ENCODE results near the gene LRRC8E. TPM values are rescaled to one million over a fixed set of nuclear protein-coding genes. Genes with fewer than 3 reads are reported as not detected.

Gene LRRC8E
- total and polyA plus RNA-seq, 10 of the 15 experiments (the other 5 are each of a cell fraction or from before 2014, with no cell fraction given) = 0.04 to 0.32 (median 0.25) TPM; not detected in 7

GRCh38 chr19:7901337-7901736 is 13.0 kb downstream of the LRRC8E start:
- 84% methylated on average over 7 of the region's 7 CpGs for WGBS (ENCODE audit: insufficient coverage, insufficient replicate concordance, low lambda C conversion rate, missing lambda C conversion rate)
- ChIA-PET CTCF (interaction anchor here (0.6 to 3.3 kb wide), 6 partner anchors 11 to 39 kb away, joined by 3 to 8 read pairs (median 3); partner anchors contain the start of gene SNAPC2), POLR2A (interaction anchor here (0.7 kb wide), 1 partner anchor 101 kb away, joined by 3 read pairs; no protein-coding TSS in a partner anchor), SMC1A (ENCODE audit: uncharacterized antibody, unreplicated experiment) (no interaction called here), RAD21 (ENCODE audit: unreplicated experiment) (interaction anchor here (1.2 to 1.9 kb wide), 2 partner anchors 20 to 333 kb away, joined by 3 to 4 read pairs; no protein-coding TSS in a partner anchor)
- peaks cover 14% of the 10 kb centered on the region for H3K4me1 ChIP-seq (ENCODE audit: control insufficient read depth, insufficient read depth, low read length)
- FAIRE-seq (no peak), ATAC-seq (no peak), DNase-seq (ENCODE audit: low read depth, low spot score) (no peak)
- in situ Hi-C loops (cut with MboI) = no loop called here
- no TSS peak for BruUV-seq (replicated peaks)
- no peaks in the 10 kb centered on the region for H3K27me3 ChIP-seq (replicated peaks in 1 of 2; ENCODE audit: control insufficient read depth in 2 of 2, insufficient read depth in 2 of 2, low read length in 1 of 2)
- no peak overlapping the region for H3K4me2 ChIP-seq (ENCODE audit: control insufficient read depth, insufficient read depth)
- H3K79me2 ChIP-seq (ENCODE audit: control insufficient read depth, insufficient read depth, low read length) = peaks cover 31% of the 10 kb centered on the region
- peaks cover 9% of the 10 kb centered on the region; the same call in 1 of the 2 replicates for H4K20me1 ChIP-seq (ENCODE audit: control insufficient read depth, insufficient read depth)
- TF ChIP-seq KAT2A (conservative IDR thresholded peaks at IDR 0.05; ENCODE audit: control insufficient read depth, low read depth, low read length) (no peak), SMC3 (IDR thresholded peaks at IDR 0.05; ENCODE audit: borderline replicate concordance, low read length) (no peak), JUNB (IDR thresholded peaks at IDR 0.05) (no peak), ATF7 (IDR thresholded peaks at IDR 0.05; ENCODE audit: low read depth) (no peak), KLF5 (IDR thresholded peaks at IDR 0.05; ENCODE audit: partially characterized antibody) (no peak), SUZ12 (IDR thresholded peaks at IDR 0.05; ENCODE audit: unreplicated experiment) (no peak), SMAD5 (IDR thresholded peaks at IDR 0.05; ENCODE audit: low read depth) (no peak), CHD2 (IDR thresholded peaks at IDR 0.05; ENCODE audit: borderline replicate concordance, low read depth, low read length) (no peak)
- no peak overlapping the region for H2AFZ ChIP-seq (ENCODE audit: control insufficient read depth, low read depth, low read length)
- no peak overlapping the region for H3K4me3 ChIP-seq
- no peaks in the 10 kb centered on the region for H3K36me3 ChIP-seq (ENCODE audit: control insufficient read depth in 2 of 2, insufficient read depth in 2 of 2, low read length in 1 of 2)
- H3K27ac ChIP-seq (ENCODE audit: control insufficient read depth, insufficient read depth) = no peak overlapping the region
- intact Hi-C loops (cut with micrococcal nuclease; ENCODE audit: unreplicated experiment) = loop anchor here (10.0 kb wide), 1 partner anchor 217 kb away; the partner anchor contains the start of gene TRAPPC5
- no peak overlapping the region for H3K9ac ChIP-seq (ENCODE audit: control insufficient read depth, insufficient read depth, low read length)
- no peaks in the 10 kb centered on the region for H3K9me3 ChIP-seq (replicated peaks; ENCODE audit: control insufficient read depth, insufficient read depth, low read length)
